ENCODE results near the gene TSR1.

Gene TSR1

DNA sequence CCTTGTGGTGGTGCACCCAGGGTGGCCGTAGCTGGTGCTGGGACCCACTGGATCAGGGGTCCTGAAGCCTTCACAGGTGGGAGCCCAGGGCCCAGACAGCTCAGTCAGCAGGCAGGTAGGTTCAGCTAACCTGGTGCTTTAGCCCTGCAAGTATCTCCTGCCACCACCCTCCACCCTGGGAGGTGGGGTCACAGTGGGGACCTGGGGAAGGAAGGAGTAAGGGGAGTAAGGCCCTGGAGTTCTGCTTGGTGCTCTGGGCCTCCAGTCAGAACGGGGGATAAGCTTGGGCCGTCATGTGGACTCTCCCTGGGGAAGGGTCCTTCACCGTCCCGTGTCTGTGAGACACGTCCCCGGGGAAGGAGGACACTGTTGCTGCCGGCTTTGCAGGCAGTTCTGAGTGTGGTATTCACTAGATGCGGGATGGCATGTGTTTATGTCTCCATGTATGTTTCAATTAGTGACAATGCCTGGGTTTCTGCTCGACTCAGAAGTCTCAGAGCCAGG lies 21.7 kb upstream of the TSR1 start:
- Histone ChIP-seq H3K9me3 (ENCODE audit: control insufficient read depth in 2 of 2, low read length in 2 of 2) (no peaks in the 10 kb centered on the region), H3K27me3 (ENCODE audit: control insufficient read depth in 1 of 2, insufficient read depth in 2 of 2, low read length in 2 of 2) (no peaks in the 10 kb centered on the region), H3K27ac (ENCODE audit: low read length) (no peak overlapping the region), H3K4me3 (ENCODE audit: low read length in 2 of 2) (no peak overlapping the region), H3K4me1 (ENCODE audit: control insufficient read depth, insufficient read depth, low read length) (peaks cover 10% of the 10 kb centered on the region), H3K9ac (ENCODE audit: low read length in 2 of 2) (no peak overlapping the region), H3K36me3 (ENCODE audit: control insufficient read depth in 2 of 2, insufficient read depth in 2 of 2, low read length in 2 of 2) (peaks cover 4 to 15% of the 10 kb centered on the region in 2 donors)

DNA sequence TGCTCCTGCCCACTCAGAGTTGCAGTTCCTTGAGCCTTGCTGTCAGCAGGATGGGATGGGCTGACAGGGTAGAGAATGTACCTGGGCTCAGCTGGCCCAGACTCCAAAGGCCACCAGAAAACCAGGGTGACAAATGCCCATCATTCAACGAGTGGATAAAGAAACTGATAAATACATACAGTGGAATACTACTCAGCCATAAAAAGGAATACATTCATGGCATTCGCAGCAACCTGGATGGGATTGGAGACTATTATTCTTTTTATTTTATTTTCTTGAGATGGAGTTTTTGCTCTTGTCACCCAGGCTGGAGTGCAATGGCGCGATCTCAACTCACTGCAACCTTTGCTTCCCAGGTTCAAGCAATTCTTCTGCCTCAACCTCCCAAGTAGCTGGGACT lies 21.0 kb upstream of the TSR1 start:
- H3K4me1 ChIP-seq (ENCODE audit: control insufficient read depth, insufficient read depth, low read length) = peaks cover 10% of the 10 kb centered on the region

DNA sequence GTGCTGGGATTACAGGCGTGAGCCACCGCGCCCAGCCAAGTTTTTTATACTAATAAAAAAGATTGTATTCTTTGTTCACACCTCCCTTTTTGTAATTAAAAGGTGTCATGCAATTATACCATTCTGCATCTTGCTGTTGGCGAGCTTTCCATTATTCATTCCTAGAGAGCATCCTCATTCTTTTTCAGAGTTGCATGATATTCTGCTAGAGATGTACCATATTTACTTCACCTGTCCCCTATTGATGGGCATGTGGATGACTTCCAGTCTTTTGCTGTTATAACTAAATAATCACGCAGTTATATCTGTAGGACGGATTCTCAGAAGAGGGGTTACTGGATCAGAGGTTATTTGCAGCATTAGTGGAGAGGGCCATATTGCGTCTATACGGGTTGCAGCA lies 18.1 kb upstream of the TSR1 start:
- H3K9me3 ChIP-seq (ENCODE audit: control insufficient read depth in 2 of 2, low read length in 2 of 2) = no peaks in the 10 kb centered on the region
- H3K4me3 ChIP-seq (ENCODE audit: low read length in 2 of 2) = no peak overlapping the region

More for the DNA sequence above, 21.0 kb upstream of the TSR1 start:
- Histone ChIP-seq H3K36me3 (ENCODE audit: control insufficient read depth in 2 of 2, insufficient read depth in 2 of 2, low read length in 2 of 2) (peaks cover 4 to 8% of the 10 kb centered on the region in 2 donors), H3K9ac (ENCODE audit: low read length in 2 of 2) (no peak overlapping the region), H3K27ac (ENCODE audit: low read length) (no peak overlapping the region), H3K9me3 (ENCODE audit: control insufficient read depth in 2 of 2, low read length in 2 of 2) (no peaks in the 10 kb centered on the region), H3K4me3 (ENCODE audit: low read length in 2 of 2) (no peak overlapping the region), H3K27me3 (ENCODE audit: control insufficient read depth in 1 of 2, insufficient read depth in 2 of 2, low read length in 2 of 2) (no peaks in the 10 kb centered on the region)

DNA sequence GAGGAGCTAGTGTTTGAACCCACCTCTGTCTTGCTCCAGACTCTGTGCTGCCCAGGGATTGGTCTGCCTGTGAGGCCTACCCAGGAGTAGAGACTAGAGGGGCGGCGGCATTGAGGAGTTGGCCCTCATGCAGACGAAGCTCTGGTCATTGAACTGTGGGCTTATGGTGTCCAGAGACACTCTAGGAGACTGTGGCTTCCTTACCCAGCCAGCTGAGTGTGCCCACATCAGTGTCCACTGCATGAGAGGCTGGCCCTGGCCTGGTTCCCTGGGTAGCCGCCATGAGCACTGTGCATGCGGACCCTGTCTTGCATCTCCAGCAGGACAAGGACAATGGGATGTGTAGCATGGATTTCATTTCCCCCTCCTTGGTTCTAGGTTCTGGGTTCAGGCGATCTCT lies 15.0 kb upstream of the TSR1 start:
- Histone ChIP-seq H3K4me3 (ENCODE audit: low read length in 2 of 2) (no peak overlapping the region), H3K36me3 (ENCODE audit: control insufficient read depth in 2 of 2, insufficient read depth in 2 of 2, low read length in 2 of 2) (peaks cover 0 to 2% of the 10 kb centered on the region in 2 donors), H3K9me3 (ENCODE audit: control insufficient read depth in 2 of 2, low read length in 2 of 2) (no peaks in the 10 kb centered on the region), H3K4me1 (ENCODE audit: control insufficient read depth, insufficient read depth, low read length) (peaks cover 5% of the 10 kb centered on the region), H3K27me3 (ENCODE audit: control insufficient read depth in 1 of 2, insufficient read depth in 2 of 2, low read length in 2 of 2) (no peaks in the 10 kb centered on the region), H3K9ac (ENCODE audit: low read length in 2 of 2) (no peak overlapping the region), H3K27ac (ENCODE audit: low read length) (no peak overlapping the region)

More for the DNA sequence above, 18.1 kb upstream of the TSR1 start:
- Histone ChIP-seq H3K9ac (ENCODE audit: low read length in 2 of 2) (no peak overlapping the region), H3K27me3 (ENCODE audit: control insufficient read depth in 1 of 2, insufficient read depth in 2 of 2, low read length in 2 of 2) (no peaks in the 10 kb centered on the region), H3K4me1 (ENCODE audit: control insufficient read depth, insufficient read depth, low read length) (peaks cover 5% of the 10 kb centered on the region), H3K36me3 (ENCODE audit: control insufficient read depth in 2 of 2, insufficient read depth in 2 of 2, low read length in 2 of 2) (peaks cover 0 to 4% of the 10 kb centered on the region in 2 donors), H3K27ac (ENCODE audit: low read length) (no peak overlapping the region)

DNA sequence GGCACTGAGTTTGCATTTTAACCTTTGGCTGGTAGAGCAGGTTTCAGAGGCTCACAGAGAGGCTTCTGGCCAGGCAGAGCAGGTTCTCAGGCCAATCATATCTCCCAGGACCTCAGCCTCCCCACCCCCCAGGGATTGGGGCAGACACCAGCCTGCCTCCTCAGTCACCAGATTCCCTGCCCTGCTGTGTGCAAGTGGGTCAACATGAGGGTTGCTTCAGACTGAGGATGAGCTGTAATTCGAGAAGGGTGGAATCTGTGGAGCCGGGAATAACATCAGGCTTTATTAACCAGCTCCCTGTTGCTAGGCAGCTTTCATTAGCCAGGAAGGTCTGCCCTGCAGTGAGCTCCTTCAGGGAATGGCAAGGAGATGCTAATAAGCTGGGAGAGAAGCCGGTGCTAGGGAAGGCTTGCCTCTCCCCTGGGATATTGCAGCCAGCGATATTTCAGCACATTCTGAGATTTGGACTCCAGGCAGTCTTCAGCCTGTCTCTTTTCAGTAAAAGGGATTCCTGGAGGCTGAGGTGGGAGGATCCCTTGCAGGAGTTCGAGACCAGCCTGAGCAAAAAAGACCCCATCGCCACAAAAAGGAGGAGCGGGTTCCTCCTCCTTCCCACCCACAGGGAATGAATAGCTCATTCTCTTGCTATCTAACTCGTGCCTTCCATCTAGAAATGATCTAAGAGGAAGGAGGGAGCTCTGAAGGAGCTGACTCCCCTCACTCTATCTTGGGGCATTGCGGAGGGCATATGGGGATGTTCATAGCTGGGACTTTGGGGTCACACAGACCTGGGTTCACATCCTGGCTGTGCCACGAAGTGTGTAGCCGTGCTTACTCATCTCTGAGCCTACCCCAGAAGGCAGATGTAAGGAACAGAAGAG lies 11.8 kb upstream of the TSR1 start:
- no peaks in the 10 kb centered on the region for H3K9me3 ChIP-seq (ENCODE audit: control insufficient read depth in 2 of 2, low read length in 2 of 2)
- H3K27me3 ChIP-seq (ENCODE audit: control insufficient read depth in 1 of 2, insufficient read depth in 2 of 2, low read length in 2 of 2) = no peaks in the 10 kb centered on the region
- H3K36me3 ChIP-seq (ENCODE audit: control insufficient read depth in 2 of 2, insufficient read depth in 2 of 2, low read length in 2 of 2) = peaks cover 8 to 13% of the 10 kb centered on the region in 2 donors
- peaks cover 5% of the 10 kb centered on the region for H3K4me1 ChIP-seq (ENCODE audit: control insufficient read depth, insufficient read depth, low read length)
- H3K4me3 ChIP-seq (ENCODE audit: low read length in 2 of 2) = no peak overlapping the region
- H3K9ac ChIP-seq (ENCODE audit: low read length in 2 of 2) = no peak overlapping the region
- no peak overlapping the region for H3K27ac ChIP-seq (ENCODE audit: low read length)

DNA sequence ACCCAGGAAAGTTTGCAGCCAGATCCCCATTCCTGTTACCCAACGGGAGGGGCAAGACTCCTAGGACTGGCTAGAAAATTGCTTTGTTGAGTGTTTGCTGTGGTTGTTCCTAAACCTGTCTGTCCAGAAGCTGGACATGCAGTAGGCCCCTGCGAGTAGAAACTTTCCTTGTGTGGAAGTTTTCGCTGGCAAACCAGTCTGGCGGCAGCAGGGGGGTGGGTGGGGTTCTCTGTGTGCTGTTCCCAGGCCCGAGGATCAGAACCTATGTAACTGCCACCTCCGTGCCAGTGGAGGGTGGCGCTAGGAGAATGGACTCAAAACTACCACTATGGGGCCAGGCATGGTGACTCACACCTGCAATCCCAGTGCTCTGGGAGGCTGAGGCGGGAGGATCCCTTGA lies 10.2 kb upstream of the TSR1 start:
- no peak overlapping the region for H3K9ac ChIP-seq (ENCODE audit: low read length in 2 of 2)
- H3K27ac ChIP-seq (ENCODE audit: low read length) = no peak overlapping the region

DNA sequence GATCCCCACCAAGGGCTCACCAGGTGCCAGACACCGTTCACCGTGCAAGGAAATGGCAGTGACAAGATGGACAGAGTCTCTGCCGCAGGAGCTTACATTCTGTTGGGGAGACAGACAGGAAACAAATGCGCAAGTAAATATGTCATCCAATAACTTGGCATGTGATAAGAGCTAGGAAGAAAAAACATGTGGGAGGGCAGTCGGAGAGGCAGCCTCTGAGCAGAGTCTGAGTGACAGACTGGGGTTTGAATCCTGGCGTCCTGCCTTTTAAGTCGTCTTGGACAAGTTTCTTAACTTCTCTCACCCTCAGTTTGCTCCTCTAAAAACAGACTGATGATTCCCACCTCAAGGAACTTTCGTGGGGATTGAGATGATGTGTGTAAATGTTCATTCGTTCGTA lies 8.3 kb upstream of the TSR1 start:
- H3K27ac ChIP-seq (ENCODE audit: low read length) = no peak overlapping the region
- no peak overlapping the region for H3K9ac ChIP-seq (ENCODE audit: low read length in 2 of 2)
- no peaks in the 10 kb centered on the region for H3K27me3 ChIP-seq (ENCODE audit: control insufficient read depth in 1 of 2, insufficient read depth in 2 of 2, low read length in 2 of 2)
- H3K9me3 ChIP-seq (ENCODE audit: control insufficient read depth in 2 of 2, low read length in 2 of 2) = no peaks in the 10 kb centered on the region
- peaks cover 5% of the 10 kb centered on the region for H3K4me1 ChIP-seq (ENCODE audit: control insufficient read depth, insufficient read depth, low read length)
- H3K36me3 ChIP-seq (ENCODE audit: control insufficient read depth in 2 of 2, insufficient read depth in 2 of 2, low read length in 2 of 2) = peaks cover 13% of the 10 kb centered on the region in 2 donors
- H3K4me3 ChIP-seq (ENCODE audit: low read length in 2 of 2) = no peak overlapping the region

More for the DNA sequence above, 10.2 kb upstream of the TSR1 start:
- Histone ChIP-seq H3K4me1 (ENCODE audit: control insufficient read depth, insufficient read depth, low read length) (peaks cover 5% of the 10 kb centered on the region), H3K9me3 (ENCODE audit: control insufficient read depth in 2 of 2, low read length in 2 of 2) (no peaks in the 10 kb centered on the region), H3K36me3 (ENCODE audit: control insufficient read depth in 2 of 2, insufficient read depth in 2 of 2, low read length in 2 of 2) (peaks cover 13% of the 10 kb centered on the region in 2 donors), H3K4me3 (ENCODE audit: low read length in 2 of 2) (no peak overlapping the region), H3K27me3 (ENCODE audit: control insufficient read depth in 1 of 2, insufficient read depth in 2 of 2, low read length in 2 of 2) (no peaks in the 10 kb centered on the region)

DNA sequence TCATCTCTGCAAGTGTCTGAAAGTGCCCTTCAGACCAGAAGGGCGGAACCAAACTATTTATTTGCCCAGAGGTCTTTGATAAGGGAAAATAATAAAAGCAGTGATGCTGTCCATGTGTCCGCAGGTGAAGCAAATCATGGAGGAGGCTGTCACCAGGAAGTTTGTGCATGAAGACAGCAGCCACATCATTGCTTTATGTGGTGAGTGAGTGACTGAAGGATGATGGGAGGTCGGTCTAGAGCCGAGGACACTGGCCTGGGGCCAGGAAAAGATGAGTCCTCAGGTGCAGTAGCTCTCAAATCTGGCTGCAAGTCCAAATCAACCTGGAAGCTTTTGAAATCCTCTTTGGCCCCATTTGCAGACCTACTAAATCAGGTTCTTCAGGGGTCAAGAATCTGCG lies 7.2 kb upstream of the TSR1 start:
- Histone ChIP-seq H3K9ac (ENCODE audit: low read length in 2 of 2) (no peak overlapping the region), H3K27ac (ENCODE audit: low read length) (no peak overlapping the region), H3K27me3 (ENCODE audit: control insufficient read depth in 1 of 2, insufficient read depth in 2 of 2, low read length in 2 of 2) (no peaks in the 10 kb centered on the region), H3K9me3 (ENCODE audit: control insufficient read depth in 2 of 2, low read length in 2 of 2) (no peaks in the 10 kb centered on the region), H3K4me3 (ENCODE audit: low read length in 2 of 2) (no peak overlapping the region), H3K4me1 (ENCODE audit: control insufficient read depth, insufficient read depth, low read length) (peaks cover 6% of the 10 kb centered on the region), H3K36me3 (ENCODE audit: control insufficient read depth in 2 of 2, insufficient read depth in 2 of 2, low read length in 2 of 2) (peaks cover 13% of the 10 kb centered on the region in 2 donors)

DNA sequence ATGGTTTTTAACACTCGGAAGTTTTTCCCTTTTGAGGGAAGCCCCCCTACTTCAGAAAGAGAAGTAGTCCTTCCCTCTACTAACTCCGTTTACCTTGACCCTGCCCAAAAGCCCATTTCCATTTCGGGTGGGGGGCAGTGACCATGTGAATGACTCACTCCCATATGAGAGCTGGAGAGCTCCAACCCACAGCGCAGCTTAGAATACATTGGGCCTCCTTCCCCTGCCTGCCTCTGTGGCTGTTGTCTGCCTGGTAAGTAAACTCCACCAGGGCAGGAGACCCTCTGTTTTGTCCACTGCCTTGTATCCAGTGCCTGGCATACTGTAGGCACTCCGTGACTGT lies 2.0 kb upstream of the TSR1 start:
- Histone ChIP-seq H3K4me3 (ENCODE audit: low read length in 2 of 2) (peak overlapping the region; percentile 62 to 93), H3K27ac (ENCODE audit: low read length) (peak overlapping the region; percentile 74), H3K9me3 (ENCODE audit: control insufficient read depth in 2 of 2, low read length in 2 of 2) (no peaks in the 10 kb centered on the region), H3K9ac (ENCODE audit: low read length in 2 of 2) (peak overlapping the region; percentile 36 to 75), H3K27me3 (ENCODE audit: control insufficient read depth in 1 of 2, insufficient read depth in 2 of 2, low read length in 2 of 2) (no peaks in the 10 kb centered on the region), H3K4me1 (ENCODE audit: control insufficient read depth, insufficient read depth, low read length) (peaks cover 25% of the 10 kb centered on the region), H3K36me3 (ENCODE audit: control insufficient read depth in 2 of 2, insufficient read depth in 2 of 2, low read length in 2 of 2) (peaks cover 14 to 24% of the 10 kb centered on the region in 2 donors)

DNA sequence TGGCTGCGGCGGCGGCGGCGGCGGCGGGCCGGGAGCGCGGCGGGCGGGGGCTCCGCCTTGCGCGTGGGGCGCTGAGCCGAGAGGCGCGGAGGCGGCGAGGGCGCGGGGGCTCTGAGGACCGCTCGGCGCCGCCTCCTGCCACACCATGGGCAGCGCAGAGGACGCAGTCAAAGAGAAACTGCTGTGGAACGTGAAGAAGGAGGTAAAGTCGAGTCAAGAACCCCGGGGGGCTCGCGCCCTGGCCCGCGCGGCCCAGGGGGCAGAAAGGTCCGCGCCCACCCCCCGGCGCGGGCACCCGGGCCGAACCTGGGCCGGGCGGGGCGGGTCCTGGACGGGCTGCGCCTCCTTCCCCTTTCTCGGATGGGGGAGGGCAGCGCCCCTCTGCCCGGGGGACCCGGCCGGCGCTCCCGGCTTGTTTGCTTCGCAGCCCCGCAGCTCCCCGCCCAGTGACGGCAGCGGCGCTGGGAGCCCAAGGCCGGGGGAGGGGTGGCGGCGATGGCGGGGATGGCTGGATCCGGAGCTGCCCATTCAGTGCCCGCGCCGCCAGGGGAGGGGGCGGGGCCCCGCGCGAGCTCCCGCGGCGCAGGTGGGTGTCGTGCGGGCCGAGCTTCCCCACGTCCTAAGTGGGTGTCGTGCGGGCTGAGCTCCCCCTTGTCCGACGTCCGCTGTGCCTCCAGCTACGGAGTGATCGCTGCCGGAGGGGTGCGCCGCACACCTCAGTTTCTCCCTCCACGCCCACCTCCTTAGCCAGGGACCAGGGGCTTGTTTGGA lies 1.5 kb upstream of the TSR1 start:
- Histone ChIP-seq H3K27ac (ENCODE audit: low read length) (peak overlapping the region; percentile 74), H3K36me3 (ENCODE audit: control insufficient read depth in 2 of 2, insufficient read depth in 2 of 2, low read length in 2 of 2) (peaks cover 16 to 28% of the 10 kb centered on the region in 2 donors), H3K4me1 (ENCODE audit: control insufficient read depth, insufficient read depth, low read length) (peaks cover 25% of the 10 kb centered on the region), H3K9ac (ENCODE audit: low read length in 2 of 2) (peak overlapping the region; percentile 75 to 83), H3K9me3 (ENCODE audit: control insufficient read depth in 2 of 2, low read length in 2 of 2) (no peaks in the 10 kb centered on the region), H3K4me3 (ENCODE audit: low read length in 2 of 2) (peak overlapping the region; percentile 62 to 93), H3K27me3 (ENCODE audit: control insufficient read depth in 1 of 2, insufficient read depth in 2 of 2, low read length in 2 of 2) (no peaks in the 10 kb centered on the region)
